SIG-M5 treated with dmso at 0.1 percent for 504 hours (cell line): ENCODE results near the gene BGLAP.
"Not testable (repeated sequence)": the region's sequence is repeated elsewhere in the genome, so short reads cannot be mapped to it uniquely, and the experiment has no call there.

Experiments
- DNase-seq: peaks from one replicate; lab custom pipeline; 2025; ENCODE audit not compliant: unreplicated experiment; lab: John Stamatoyannopoulos, UW

The BGLAP gene

GRCh38 chr1:156241926-156242325 is at the start of gene BGLAP:
TSS of gene BGLAP (plus strand) at chr1:156242184. CDS start at chr1:156242232, 48 bp downstream.
- no peak for DNase-seq

GRCh38 chr1:156193208-156193487 is 48.8 kb upstream of the BGLAP start:
- DNase-seq = no peak

DNA sequence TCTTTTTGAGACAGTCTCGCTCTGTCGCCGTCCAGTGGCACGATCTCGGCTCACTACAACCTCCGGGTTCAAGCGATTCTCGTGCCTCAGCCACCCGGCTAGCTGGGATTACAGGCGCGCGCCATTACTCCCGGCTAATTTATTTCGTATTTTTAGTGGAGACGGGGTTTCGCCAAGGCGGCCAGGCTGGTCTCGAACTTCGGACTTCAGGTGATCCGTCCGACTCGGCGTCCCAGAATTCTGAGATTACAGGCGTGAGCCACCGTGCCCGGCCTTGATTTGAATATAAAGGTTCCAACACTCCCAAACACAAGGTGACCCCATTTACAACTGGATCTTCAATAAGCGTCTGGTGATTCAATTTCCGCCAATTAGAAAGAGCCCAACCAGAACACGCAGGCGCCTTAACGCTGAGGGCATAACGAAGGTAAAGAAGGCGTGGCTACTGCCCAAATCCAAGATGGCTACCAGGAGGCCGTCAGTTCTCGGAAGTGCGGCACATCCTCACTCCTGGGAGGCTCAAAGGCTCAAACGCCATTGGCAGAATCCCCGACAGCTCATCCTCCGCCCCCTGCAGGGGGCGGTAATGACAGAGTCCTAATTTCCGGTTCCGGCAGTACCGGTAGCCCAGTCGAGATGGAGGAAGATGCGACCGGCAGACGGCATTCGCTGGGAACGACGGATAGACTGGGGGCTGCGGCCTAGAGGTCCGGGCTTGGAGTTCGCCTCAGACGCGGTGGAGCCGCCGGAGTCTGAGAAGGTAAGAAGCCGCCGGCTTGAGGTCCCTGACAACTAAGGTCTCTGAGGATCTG is 48.3 kb upstream of the BGLAP start, which contains the start of gene SLC25A44:
Gene SLC25A44 (plus strand): TSS at position 617 of the 812 bp plus-strand sequence. CDS start 5,744 bp downstream, outside the sequence.
- DNase-seq = peak; percentile 100

DNA sequence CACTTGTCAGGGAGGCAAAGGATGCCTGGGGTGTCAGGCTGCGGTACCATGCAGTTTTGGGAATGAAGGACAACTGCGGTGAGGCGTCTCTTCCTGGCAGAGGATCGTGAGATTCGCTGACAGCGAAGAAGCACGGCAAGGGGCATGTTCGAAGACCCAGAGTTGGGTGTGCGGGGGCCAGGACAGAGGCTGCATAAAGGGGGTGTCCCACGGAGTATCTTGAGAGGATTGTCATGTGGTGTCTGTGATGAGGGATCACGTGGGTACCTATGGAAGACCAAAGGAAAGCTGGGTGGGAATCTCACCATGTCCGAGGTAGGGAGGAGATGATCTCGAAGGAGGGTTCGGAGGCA is 47.7 kb upstream of the BGLAP start:
- no peak for DNase-seq

DNA sequence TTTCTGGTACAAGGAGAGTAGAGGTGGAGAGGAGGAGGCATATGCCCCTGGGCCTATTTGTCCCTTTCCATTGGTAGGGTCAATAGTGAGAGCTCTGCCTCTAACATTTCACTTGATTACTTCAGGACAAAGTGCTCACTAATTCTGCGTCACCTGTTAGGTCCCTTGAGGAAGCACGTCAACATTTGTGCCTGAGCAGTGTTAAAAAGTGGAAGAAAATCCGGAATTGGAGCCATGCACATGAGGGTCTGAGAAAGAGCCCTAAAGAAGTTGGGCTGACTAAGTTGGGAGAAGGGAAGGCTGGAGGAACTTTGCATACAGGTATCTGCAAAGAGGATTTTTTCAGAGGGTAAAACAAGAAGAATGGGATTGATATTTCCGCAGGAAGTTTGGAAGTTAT is 46.1 kb upstream of the BGLAP start:
- no peak for DNase-seq

- DNase-seq = no peak
Observed at GRCh38 chr1:156196445-156196844, 45.5 kb upstream of the BGLAP start.

GRCh38 chr1:156198831-156199349 is 43.1 kb upstream of the BGLAP start:
- DNase-seq = no peak

GRCh38 chr1:156200044-156200443 is 41.9 kb upstream of the BGLAP start:
- no peak for DNase-seq

GRCh38 chr1:156203331-156203730 is 38.7 kb upstream of the BGLAP start:
- no peak for DNase-seq

- DNase-seq = no peak
Observed at GRCh38 chr1:156204686-156205085, 37.3 kb upstream of the BGLAP start.

GRCh38 chr1:156211243-156211642 is 30.7 kb upstream of the BGLAP start:
- DNase-seq = no peak

- DNase-seq = no peak
Observed at GRCh38 chr1:156212130-156212529, 29.9 kb upstream of the BGLAP start.

GRCh38 chr1:156212833-156213643 is 28.9 kb upstream of the BGLAP start, which contains the start of gene PMF1:
TSS of gene PMF1 (plus strand) at chr1:156213007. CDS start at chr1:156213016, 9 bp downstream.
- peak; percentile 99 for DNase-seq

DNA sequence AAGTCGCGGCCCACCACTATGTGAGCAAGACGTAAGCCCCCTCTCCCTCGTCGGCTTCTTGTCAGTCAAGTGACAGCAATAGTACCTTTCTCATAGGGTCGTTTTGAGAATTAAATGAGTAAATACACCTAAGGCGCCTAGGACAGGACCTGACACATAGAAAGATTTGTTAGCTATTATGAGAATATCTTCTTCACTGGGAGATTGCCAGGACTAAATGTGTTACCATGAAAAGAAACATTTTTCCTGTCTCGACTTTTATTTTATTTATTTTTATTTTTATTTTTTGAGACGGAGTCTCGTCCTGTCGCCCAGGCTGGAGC is 28.4 kb upstream of the BGLAP start:
- no peak for DNase-seq

DNA sequence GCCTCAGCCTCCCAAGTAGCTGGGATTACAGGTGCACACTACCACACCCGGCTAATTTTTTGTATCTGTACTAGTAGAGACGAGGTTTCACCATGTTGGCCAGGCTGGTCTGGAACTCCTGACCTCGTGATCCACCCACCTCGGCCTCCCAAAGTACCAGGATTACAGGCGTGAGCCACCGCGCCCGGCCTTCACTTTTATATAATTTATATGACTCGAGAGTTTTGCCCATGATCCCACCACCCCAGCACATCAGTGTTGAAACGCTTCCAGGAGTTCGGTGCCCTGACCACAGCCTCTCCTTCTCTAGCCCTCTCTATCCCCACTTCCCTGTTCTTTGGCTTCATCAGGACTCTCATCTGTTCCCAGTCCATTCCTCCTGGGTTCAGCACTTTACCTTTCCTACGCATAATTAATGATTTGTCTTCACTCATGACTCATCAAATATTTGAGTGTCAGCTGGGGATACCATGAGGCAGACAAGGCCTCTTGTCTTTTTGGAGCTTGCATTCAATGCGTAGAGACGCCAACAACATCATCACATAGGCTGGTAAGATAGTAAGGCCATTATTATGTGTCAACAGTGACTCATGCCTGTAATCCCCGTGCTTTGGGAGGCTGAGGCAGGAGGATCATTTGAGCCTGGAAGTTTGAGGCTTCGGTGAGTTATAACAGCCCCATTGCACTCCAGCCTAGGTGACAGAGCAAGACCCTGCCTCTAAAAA is 27.8 kb upstream of the BGLAP start:
- DNase-seq = peak; percentile 21

- DNase-seq = not testable (repeated sequence)
Observed at GRCh38 chr1:156216361-156217086, 25.5 kb upstream of the BGLAP start.

DNA sequence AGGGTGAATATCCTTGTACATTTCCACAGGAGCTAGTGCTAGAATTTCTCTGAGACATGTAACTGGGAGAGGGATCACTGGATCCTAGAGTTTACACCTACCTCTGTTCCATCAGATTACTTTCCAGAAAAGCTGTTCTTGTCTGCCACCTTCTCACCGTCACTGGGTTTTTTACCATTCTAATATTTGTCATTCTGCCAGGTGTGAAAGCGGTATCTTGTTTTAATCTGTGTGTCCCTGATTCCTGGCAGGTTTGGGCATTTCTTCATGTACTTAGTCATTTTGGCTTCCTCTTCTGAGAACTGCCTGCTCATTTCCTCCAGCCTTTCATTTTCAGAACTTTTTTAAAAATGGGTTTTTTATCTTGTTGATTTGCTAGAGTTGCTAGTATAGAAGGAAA is 24.1 kb upstream of the BGLAP start:
- DNase-seq = peak; percentile 35

GRCh38 chr1:156220226-156220625 is 21.8 kb upstream of the BGLAP start:
- DNase-seq = no peak

DNA sequence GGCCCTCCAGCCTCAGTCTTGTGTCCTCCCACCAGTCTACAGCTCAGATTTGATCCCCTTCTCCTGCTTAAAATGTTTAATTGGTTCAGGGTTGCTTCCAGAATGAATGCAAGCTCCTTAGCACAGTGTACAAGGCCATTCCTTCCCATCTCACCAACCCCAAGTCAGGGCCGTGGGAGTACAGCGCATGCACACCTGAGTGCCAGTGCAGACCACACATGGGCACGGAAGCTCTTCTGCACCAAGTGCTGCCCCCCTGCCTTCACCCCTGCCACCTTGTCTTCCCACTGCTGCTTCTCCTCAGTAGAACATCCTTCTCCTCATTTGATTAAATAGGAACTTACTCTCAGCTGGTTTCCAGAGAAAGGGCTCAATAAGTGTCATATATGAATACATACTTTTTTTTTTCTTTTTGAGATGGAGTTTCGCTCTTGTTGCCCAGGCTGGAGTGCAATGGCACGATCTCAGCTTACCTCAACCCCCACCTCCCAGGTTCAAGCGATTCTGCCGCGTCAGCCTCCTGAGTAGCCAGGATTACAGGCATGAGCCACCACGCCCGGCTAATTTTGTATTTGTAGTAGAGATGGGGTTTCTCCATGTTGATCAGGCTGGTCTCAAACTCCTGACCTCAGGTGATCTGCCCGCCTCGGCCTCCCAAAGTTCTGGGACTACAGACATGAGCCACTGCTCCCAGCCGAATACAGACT is 19.8 kb upstream of the BGLAP start:
- no peak for DNase-seq

- no peak for DNase-seq
Observed at GRCh38 chr1:156225677-156226014, 16.3 kb upstream of the BGLAP start.
